Lower leg skin (tissue), 4 donors: ENCODE results near the gene C1QTNF6. TPM values are rescaled to one million over a fixed set of nuclear protein-coding genes. Genes with fewer than 3 reads are reported as not detected.

Source experiments
- DNase-seq, 2 donors: peaks; one replicate each; pipeline ENCODE4 v3.0.0-alpha.2; 2019; ENCODE audit warnings: low spot score in 2 of 2
- H3K4me3 ChIP-seq: fragments of 200-600 bp; sonication (generic); 2 replicates; pipeline ENCODE4 v1.5.1; 2017; ENCODE audit warnings: mild to moderate bottlenecking, low read depth; ENCODE audit not compliant: poor library complexity, severe bottlenecking
- POLR2A ChIP-seq, 2 donors: fragments of 450-650 bp; IDR thresholded peaks; one replicate each; pipeline ENCODE4 v1.6.1; 2016 to 2017; ENCODE audit warnings: antibody characterized with exemption in 2 of 2, mild to moderate bottlenecking in 1 of 2, moderate library complexity in 1 of 2
- WGBS, 2 donors: methylation state at CpG; one replicate each; pipeline ENCODE4 v1.1.5; 2018; 5-methylcytosine and 5-hydroxymethylcytosine counted together
- intact Hi-C: fragments of 100-400 bp; cut with DNase I; formaldehyde crosslinking; loops from one replicate; pipeline ENCODE4 v1.15.0; 2023; ENCODE audit warnings: low total_unique reads
- total RNA-seq, 4 donors: library from RNA; depleted of rRNA; stranded (reverse); fragments of >200 nt; gene quantifications; one replicate each; pipeline ENCODE4 v1.1.0, GENCODE V29; 2016
- TF ChIP-seq, protein P1 (sequence below), 3 donors: fragments of 450-650 bp; IDR thresholded peaks; one replicate each; pipeline ENCODE4 v1.5.1; 2016; ENCODE audit warnings: antibody characterized with exemption in 3 of 3, mild to moderate bottlenecking in 3 of 3, moderate library complexity in 2 of 3

Gene C1QTNF6
- total RNA-seq, 4 donors from 2014 or later, result 0.81 to 8.9 (median 2.1) TPM

DNA sequence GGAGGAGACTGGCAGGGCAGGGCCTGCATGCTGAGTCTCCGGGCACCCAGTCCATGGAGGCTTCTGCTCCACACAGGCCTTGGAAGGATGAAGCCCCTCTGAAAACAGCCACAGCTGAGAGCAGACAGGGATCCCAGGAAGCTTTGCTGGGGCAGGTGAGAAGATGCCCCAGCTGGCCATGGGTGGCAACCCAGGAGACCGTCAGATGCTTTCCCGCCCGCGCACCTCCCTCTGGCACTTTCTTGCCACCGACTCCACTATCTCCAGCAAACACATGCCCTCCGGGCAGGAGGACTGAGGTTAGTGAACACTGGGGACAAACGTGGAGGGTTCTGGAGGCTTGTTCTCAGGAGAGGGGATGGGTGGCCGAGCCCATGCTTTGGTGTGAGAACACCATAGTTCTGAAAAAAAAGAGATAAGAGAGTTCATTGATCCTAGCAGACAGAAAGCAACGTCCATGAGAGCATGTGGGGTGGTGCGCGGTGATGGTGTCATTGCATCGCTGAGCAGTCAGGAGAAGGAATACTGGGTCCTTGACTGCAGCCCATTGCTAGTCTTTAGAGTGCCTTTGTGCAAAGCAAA, 2.3 kb downstream of the C1QTNF6 start:
- intact Hi-C loops, result no loop called here
- WGBS, 2 donors, result 76 to 77% methylated on average over 13 of the region's 13 CpGs

DNA sequence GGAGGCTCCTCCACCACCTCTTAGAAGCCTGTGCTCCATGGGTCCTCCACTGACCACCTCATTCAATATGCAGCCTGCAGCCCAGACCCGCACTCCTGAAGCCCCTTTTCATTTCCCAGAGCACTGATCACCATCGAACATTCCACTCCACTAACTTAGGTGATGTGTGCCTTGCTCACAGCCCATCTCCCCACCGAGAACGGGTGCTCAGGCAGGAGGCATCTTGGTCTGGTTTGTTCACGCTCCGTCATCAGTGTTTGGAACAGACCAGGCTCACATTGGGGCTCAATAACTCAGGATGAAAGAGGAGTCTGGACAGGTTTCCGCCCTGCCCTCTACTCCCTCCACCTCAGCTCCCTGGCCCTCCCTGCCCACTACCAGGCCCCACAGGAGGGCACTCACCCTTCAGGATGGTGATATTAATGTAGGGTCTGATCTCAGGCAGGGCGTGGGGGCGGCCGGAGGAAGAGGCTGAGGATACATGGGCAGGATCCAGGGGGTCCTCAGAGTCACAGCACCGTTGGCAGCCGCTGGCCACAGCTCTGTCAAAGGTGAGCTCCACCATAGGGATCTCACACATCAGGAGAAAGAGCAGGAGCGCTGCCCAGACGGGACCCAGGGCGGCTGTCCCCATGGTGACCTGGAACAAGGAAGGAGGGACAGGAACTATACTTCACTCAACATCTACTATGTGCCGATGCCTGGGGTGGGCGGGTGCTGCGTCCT, 3.1 kb downstream of the C1QTNF6 start:
- intact Hi-C loops, result no loop called here
- no peak overlapping the region for H3K4me3 ChIP-seq
- TF ChIP-seq, protein P1, sequence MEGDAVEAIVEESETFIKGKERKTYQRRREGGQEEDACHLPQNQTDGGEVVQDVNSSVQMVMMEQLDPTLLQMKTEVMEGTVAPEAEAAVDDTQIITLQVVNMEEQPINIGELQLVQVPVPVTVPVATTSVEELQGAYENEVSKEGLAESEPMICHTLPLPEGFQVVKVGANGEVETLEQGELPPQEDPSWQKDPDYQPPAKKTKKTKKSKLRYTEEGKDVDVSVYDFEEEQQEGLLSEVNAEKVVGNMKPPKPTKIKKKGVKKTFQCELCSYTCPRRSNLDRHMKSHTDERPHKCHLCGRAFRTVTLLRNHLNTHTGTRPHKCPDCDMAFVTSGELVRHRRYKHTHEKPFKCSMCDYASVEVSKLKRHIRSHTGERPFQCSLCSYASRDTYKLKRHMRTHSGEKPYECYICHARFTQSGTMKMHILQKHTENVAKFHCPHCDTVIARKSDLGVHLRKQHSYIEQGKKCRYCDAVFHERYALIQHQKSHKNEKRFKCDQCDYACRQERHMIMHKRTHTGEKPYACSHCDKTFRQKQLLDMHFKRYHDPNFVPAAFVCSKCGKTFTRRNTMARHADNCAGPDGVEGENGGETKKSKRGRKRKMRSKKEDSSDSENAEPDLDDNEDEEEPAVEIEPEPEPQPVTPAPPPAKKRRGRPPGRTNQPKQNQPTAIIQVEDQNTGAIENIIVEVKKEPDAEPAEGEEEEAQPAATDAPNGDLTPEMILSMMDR (IDR thresholded peaks at IDR 0.05), result no peak
- TF ChIP-seq POLR2A (IDR thresholded peaks at IDR 0.05), result no peak
- 92 to 95% methylated on average over 18 of the region's 18 CpGs for WGBS, 2 donors
- no peak for DNase-seq

More for the DNA sequence above, 2.3 kb downstream of the C1QTNF6 start:
- no peak for TF ChIP-seq POLR2A (IDR thresholded peaks at IDR 0.05)
- TF ChIP-seq, protein P1 (IDR thresholded peaks at IDR 0.05), result no peak
- H3K4me3 ChIP-seq, result no peak overlapping the region
- DNase-seq, result no peak

DNA sequence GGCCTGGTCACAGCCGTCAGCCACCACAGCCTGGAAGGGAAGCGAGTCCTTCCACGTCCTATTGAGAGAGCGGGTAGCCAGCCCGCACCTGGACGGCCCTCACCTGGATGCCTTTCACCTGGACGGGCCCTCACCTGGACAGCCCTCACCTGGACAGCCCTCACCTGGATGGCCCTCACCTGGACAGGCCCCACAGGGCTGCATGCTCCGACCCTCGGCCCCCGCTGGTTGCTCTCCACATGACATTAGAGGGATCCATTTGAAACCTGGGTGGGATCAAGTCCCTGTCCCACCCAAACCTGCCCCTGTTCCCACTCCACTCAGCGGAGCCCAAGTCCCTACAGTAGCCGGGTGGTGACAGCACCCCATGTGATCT, 3.7 kb downstream of the C1QTNF6 start:
- WGBS, 2 donors, result 86 to 95% methylated on average over 11 to 12 of the region's 12 CpGs
- no peak overlapping the region for H3K4me3 ChIP-seq
- intact Hi-C loops, result no loop called here
- no peak for DNase-seq
- TF ChIP-seq, protein P1 (IDR thresholded peaks at IDR 0.05), result no peak
- no peak for TF ChIP-seq POLR2A (IDR thresholded peaks at IDR 0.05)

DNA sequence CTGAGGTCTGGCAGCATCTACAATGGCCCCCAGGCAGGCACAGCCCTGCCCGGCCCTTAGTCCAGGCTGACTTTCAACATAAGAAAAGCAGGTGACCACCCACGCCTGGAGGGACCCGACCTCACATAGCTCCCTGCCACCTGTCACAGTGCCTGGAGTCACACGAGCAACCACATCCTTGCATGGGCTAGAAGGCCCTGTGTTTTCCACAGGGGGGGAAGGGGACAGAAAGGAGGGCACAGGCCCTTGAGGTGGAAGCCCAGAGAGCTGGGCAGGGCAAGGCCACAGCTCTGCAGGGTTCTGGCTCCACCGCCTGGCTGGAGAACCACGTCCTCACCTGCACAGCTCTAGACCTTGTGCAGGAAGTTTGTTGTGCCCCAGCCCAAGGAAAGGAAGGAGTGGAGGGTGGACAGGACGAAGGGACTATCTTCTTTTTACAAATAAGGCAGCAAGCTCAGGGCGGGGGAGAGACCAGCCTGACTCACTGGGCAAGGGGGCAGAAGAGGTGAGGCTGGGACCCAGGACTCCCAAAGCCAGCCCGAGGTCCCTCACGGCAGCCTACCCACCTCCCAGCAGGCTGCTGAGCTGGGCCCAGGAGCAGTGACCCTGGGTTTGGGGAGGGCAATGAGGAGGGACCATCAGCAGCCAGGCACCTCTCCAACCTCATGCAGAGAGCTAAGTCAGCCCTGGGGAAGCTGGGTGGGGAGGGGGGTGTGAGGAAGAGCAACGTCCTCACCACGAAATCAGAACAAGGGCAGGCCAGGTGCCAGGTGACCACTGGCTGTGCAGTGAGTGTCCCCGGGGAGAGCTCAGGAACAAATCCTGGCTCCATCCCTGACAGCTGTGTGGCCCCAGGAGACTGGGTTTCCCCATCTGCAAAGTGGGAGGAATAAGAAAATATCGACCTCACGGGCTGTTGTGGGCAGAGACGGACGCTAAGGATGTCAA, 4.3 kb downstream of the C1QTNF6 start:
- intact Hi-C loops, result no loop called here
- WGBS, 2 donors, result 74 to 84% methylated on average over 17 of the region's 17 CpGs

DNA sequence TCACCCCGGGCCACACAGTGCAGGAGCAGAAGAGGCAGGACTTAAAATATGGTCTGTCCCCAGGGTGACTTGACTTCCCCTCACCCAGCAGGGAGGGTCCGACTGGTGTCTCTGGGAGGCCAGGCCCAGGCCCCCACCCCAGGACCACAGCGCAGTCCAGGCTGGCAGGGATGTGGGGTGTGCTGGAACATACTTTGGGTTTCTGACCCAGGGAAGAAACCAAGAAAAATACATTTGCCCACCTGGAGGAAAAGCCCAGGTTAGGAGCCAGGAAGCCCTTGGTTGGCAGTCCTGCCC, 5.2 kb downstream of the C1QTNF6 start:
- no peak for DNase-seq
- 85 to 92% methylated on average over 3 of the region's 3 CpGs for WGBS, 2 donors
- TF ChIP-seq POLR2A (IDR thresholded peaks at IDR 0.05), result no peak
- TF ChIP-seq, protein P1 (IDR thresholded peaks at IDR 0.05), result no peak
- no peak overlapping the region for H3K4me3 ChIP-seq
- intact Hi-C loops, result no loop called here

More for the DNA sequence above, 4.3 kb downstream of the C1QTNF6 start:
- no peak for DNase-seq
- no peak for TF ChIP-seq POLR2A (IDR thresholded peaks at IDR 0.05)
- TF ChIP-seq, protein P1 (IDR thresholded peaks at IDR 0.05), result no peak
- H3K4me3 ChIP-seq, result no peak overlapping the region
